AG10803 (cell line): Measurements from ENCODE around the gene FARS2.

ENCODE experiments used
- DNase-seq: peaks from one replicate; pipeline ENCODE4 v3.0.0; 2010; ENCODE audit warnings: low read depth
- H3K4me3 ChIP-seq: 2 replicates; pipeline ENCODE4 v1.5.1; 2011; ENCODE audit warnings: mild to moderate bottlenecking, low read length, control low read depth
- CTCF ChIP-seq: conservative IDR thresholded peaks from 2 replicates; pipeline ENCODE4 v1.5.1; 2011; ENCODE audit warnings: mild to moderate bottlenecking, low read length, control low read depth, inconsistent platforms

FARS2 gene

GRCh38 chr6:5730585-5731263 lies 469.4 kb downstream of the FARS2 start:
- TF ChIP-seq CTCF: no peak
- DNase-seq: peak; percentile 68
- H3K4me3 ChIP-seq: no peak overlapping the region

- TF ChIP-seq CTCF: no peak
- H3K4me3 ChIP-seq: no peak overlapping the region
- no peak for DNase-seq
These were observed 470.1 kb downstream of the FARS2 start for GRCh38 chr6:5731435-5731834.

GRCh38 chr6:5732496-5732895 lies 471.2 kb downstream of the FARS2 start:
- no peak overlapping the region for H3K4me3 ChIP-seq
- DNase-seq: no peak
- TF ChIP-seq CTCF: no peak

- H3K4me3 ChIP-seq: no peak overlapping the region
- no peak for TF ChIP-seq CTCF
- DNase-seq: no peak
These were observed 474.9 kb downstream of the FARS2 start for GRCh38 chr6:5736016-5736738.

- DNase-seq: no peak
- TF ChIP-seq CTCF: no peak
- no peak overlapping the region for H3K4me3 ChIP-seq
These were observed 476.1 kb downstream of the FARS2 start for GRCh38 chr6:5737460-5737859.

GRCh38 chr6:5738211-5738610 lies 476.9 kb downstream of the FARS2 start:
- no peak for DNase-seq
- H3K4me3 ChIP-seq: no peak overlapping the region
- TF ChIP-seq CTCF: no peak

GRCh38 chr6:5744497-5744896 lies 483.2 kb downstream of the FARS2 start:
- H3K4me3 ChIP-seq: no peak overlapping the region
- no peak for TF ChIP-seq CTCF
- DNase-seq: no peak
